Right atrium auricular region (tissue), 2 donors: Measurements from ENCODE around the gene ZNF830. TPM values are rescaled to one million over a fixed set of nuclear protein-coding genes. Genes with fewer than 3 reads are reported as not detected.

Source experiments
- DNase-seq: peaks from one replicate; pipeline ENCODE4 v3.0.0-alpha.2; 2019; ENCODE audit warnings: low spot score
- H3K27ac ChIP-seq, 2 donors: fragments of 200-600 bp; sonication (generic); 1 replicate in 1 of 2; 2 replicates in 1 of 2; pipeline ENCODE4 v1.5.1; 2016 to 2019
- H3K27me3 ChIP-seq, 2 donors: fragments of 200-600 bp; sonication (generic); one replicate each; pipeline versions ENCODE4 v1.5.1 to v1.6.0; 2017 to 2019
- H3K36me3 ChIP-seq: fragments of 200-600 bp; sonication (generic); one replicate; pipeline ENCODE4 v1.5.1; 2016
- H3K4me1 ChIP-seq, 2 donors: fragments of 200-600 bp; sonication (generic); one replicate each; pipeline versions ENCODE4 v1.5.1 to v1.6.0; 2017 to 2019
- H3K4me3 ChIP-seq, 2 donors: fragments of 200-600 bp; sonication (generic); 1 replicate in 1 of 2; 2 replicates in 1 of 2; pipeline ENCODE4 v1.5.1; 2017 to 2019; ENCODE audit warnings: mild to moderate bottlenecking in 1 of 2, moderate library complexity in 1 of 2
- H3K9me3 ChIP-seq, 2 donors: fragments of 200-600 bp; sonication (generic); one replicate each; pipeline ENCODE4 v1.5.1; 2019
- CTCF ChIP-seq, 2 donors: fragments of 200-600 bp; sonication (generic); IDR thresholded peaks; one replicate each; pipeline ENCODE4 v1.5.1; 2019; ENCODE audit warnings: antibody characterized with exemption in 2 of 2
- total RNA-seq, 2 donors: library from RNA; depleted of rRNA; stranded (reverse); fragments of >200 nt; gene quantifications; one replicate each; pipeline ENCODE4 v1.1.0, GENCODE V29; 2016

ZNF830 gene
- total RNA-seq, 2 donors from 2014 or later: 5.4 to 8.1 TPM

- Histone ChIP-seq H3K27me3 (no peaks in the 10 kb centered on the region), H3K4me1 (peaks cover 0 to 29% of the 10 kb centered on the region in 2 donors), H3K36me3 (peaks cover 33% of the 10 kb centered on the region), H3K4me3 (no peak overlapping the region), H3K9me3 (no peaks in the 10 kb centered on the region), H3K27ac (no peak overlapping the region)
- TF ChIP-seq CTCF (IDR thresholded peaks at IDR 0.05): no peak
- no peak for DNase-seq
These were observed 40.2 kb downstream of the ZNF830 start for GRCh38 chr17:35001549-35001948.

GRCh38 chr17:35002876-35003551 is 41.7 kb downstream of the ZNF830 start:
- H3K9me3 ChIP-seq: no peaks in the 10 kb centered on the region
- peaks cover 0 to 14% of the 10 kb centered on the region in 2 donors for H3K4me1 ChIP-seq
- no peaks in the 10 kb centered on the region for H3K27me3 ChIP-seq
- peak overlapping the region in 1 of 2 donors; percentile 3 for H3K27ac ChIP-seq
- no peak for TF ChIP-seq CTCF (IDR thresholded peaks at IDR 0.05)
- H3K4me3 ChIP-seq: no peak overlapping the region
- H3K36me3 ChIP-seq: peaks cover 34% of the 10 kb centered on the region
- no peak for DNase-seq

- Histone ChIP-seq H3K9me3 (no peaks in the 10 kb centered on the region), H3K36me3 (peaks cover 32% of the 10 kb centered on the region), H3K4me3 (no peak overlapping the region), H3K27ac (peak overlapping the region in 1 of 2 donors; percentile 3), H3K27me3 (no peaks in the 10 kb centered on the region), H3K4me1 (peaks cover 0 to 10% of the 10 kb centered on the region in 2 donors)
- TF ChIP-seq CTCF (IDR thresholded peaks at IDR 0.05): no peak
- no peak for DNase-seq
These were observed 42.4 kb downstream of the ZNF830 start for GRCh38 chr17:35003778-35004177.

- H3K4me1 ChIP-seq: peaks cover 0 to 10% of the 10 kb centered on the region in 2 donors
- TF ChIP-seq CTCF (IDR thresholded peaks at IDR 0.05): no peak
- DNase-seq: no peak
- H3K27me3 ChIP-seq: no peaks in the 10 kb centered on the region
- H3K36me3 ChIP-seq: peaks cover 25% of the 10 kb centered on the region
- H3K27ac ChIP-seq: no peak overlapping the region
- no peak overlapping the region for H3K4me3 ChIP-seq
- no peaks in the 10 kb centered on the region for H3K9me3 ChIP-seq
These were observed 45.0 kb downstream of the ZNF830 start for GRCh38 chr17:35006345-35006744.

GRCh38 chr17:35006961-35007360 is 45.6 kb downstream of the ZNF830 start:
- TF ChIP-seq CTCF (IDR thresholded peaks at IDR 0.05): no peak
- Histone ChIP-seq H3K27ac (no peak overlapping the region), H3K36me3 (peaks cover 25% of the 10 kb centered on the region), H3K27me3 (no peaks in the 10 kb centered on the region), H3K4me1 (peaks cover 0 to 10% of the 10 kb centered on the region in 2 donors), H3K4me3 (no peak overlapping the region), H3K9me3 (no peaks in the 10 kb centered on the region)
- no peak for DNase-seq

- no peaks in the 10 kb centered on the region for H3K9me3 ChIP-seq
- H3K4me3 ChIP-seq: no peak overlapping the region
- no peak for TF ChIP-seq CTCF (IDR thresholded peaks at IDR 0.05)
- no peaks in the 10 kb centered on the region for H3K4me1 ChIP-seq
- peaks cover 42% of the 10 kb centered on the region for H3K36me3 ChIP-seq
- DNase-seq: no peak
- H3K27me3 ChIP-seq: no peaks in the 10 kb centered on the region
- H3K27ac ChIP-seq: no peak overlapping the region
These were observed 48.8 kb downstream of the ZNF830 start for GRCh38 chr17:35010093-35010492.
